GM10266 (cell line): ENCODE measurements around the gene COX8A.

ENCODE experiments used
- DNase-seq: peaks from one replicate; pipeline ENCODE4 v3.0.0; 2012; ENCODE audit errors: extremely low spot score
- CTCF ChIP-seq: IDR thresholded peaks from 2 replicates; pipeline ENCODE4 v1.5.1; 2012; ENCODE audit warnings: mild to moderate bottlenecking, low read depth; ENCODE audit not compliant: control insufficient read depth, insufficient read depth; ENCODE audit errors: missing control alignments

The COX8A gene

GRCh38 chr11:64008283-64008913 is 34.0 kb downstream of the COX8A start:
- no peak for DNase-seq
- no peak for TF ChIP-seq CTCF

GRCh38 chr11:64008914-64009633 is 34.7 kb downstream of the COX8A start:
- DNase-seq = no peak

GRCh38 chr11:64009710-64010109 is 35.3 kb downstream of the COX8A start:
- DNase-seq = no peak
- no peak for TF ChIP-seq CTCF

More at GRCh38 chr11:64008914-64009633, 34.7 kb downstream of the COX8A start:
- no peak for TF ChIP-seq CTCF

- no peak for DNase-seq
- TF ChIP-seq CTCF = no peak
Measured at GRCh38 chr11:64010783-64011182, 36.4 kb downstream of the COX8A start.

- no peak for DNase-seq
- no peak for TF ChIP-seq CTCF
Measured at GRCh38 chr11:64011371-64011770, 37.0 kb downstream of the COX8A start.

GRCh38 chr11:64013141-64013896 is 38.9 kb downstream of the COX8A start:
- DNase-seq = no peak
- no peak for TF ChIP-seq CTCF
